Posterior vena cava (tissue), 2 donors: Measurements from ENCODE around the gene PCDH19. TPM values are rescaled to one million over a fixed set of nuclear protein-coding genes. Genes with fewer than 3 reads are reported as not detected.

ENCODE experiments used
- total RNA-seq, 2 donors: library from RNA; stranded (reverse); fragmentation: NEBNext Ultra II Directional; extraction: Animal tissue kit (Norgen Biotek cat#: 25700); gene quantifications; one replicate each; pipeline ENCODE4 v1.2.1, GENCODE V29; 2021
- donor health status: DM: yes; HTN: yes; CAD: no.
- donor health status: DM: yes; HTN: yes; CAD: no.

The PCDH19 gene
- total RNA-seq, 2 donors from 2014 or later: 0.79 to 1.1 TPM

Other genes starting within 250 kb of the PCDH19 start
- gene TNMD, start 174.7 kb upstream of the PCDH19 start, total RNA-seq: under 1 TPM in 1 of 2 donors, not detected in 1; 0.43 TPM
- gene TSPAN6, start 226.5 kb upstream of the PCDH19 start, total RNA-seq: 10 to 100 TPM in 1 of 2 donors, 1 to 10 TPM in 1; 7.8 to 11.1 TPM
- gene SRPX2, start 233.9 kb upstream of the PCDH19 start, total RNA-seq: 10 to 100 TPM; 34.5 to 40.3 TPM